C4-2B (cell line): Measurements from ENCODE around the gene LIAS.

ENCODE experiments used
- H3K27ac ChIP-seq: fragments of 450-650 bp; 2 replicates; pipeline ENCODE4 v1.5.1; 2017
- CTCF ChIP-seq: fragments of 450-650 bp; conservative IDR thresholded peaks from 2 replicates; pipeline ENCODE4 v1.5.1; 2017; ENCODE audit warnings: mild to moderate bottlenecking
- ZFX ChIP-seq: fragments of 450-650 bp; IDR thresholded peaks from 2 replicates; pipeline ENCODE4 v1.6.1; 2017

Gene LIAS

GRCh38 chr4:39429476-39430334 lies 29.2 kb upstream of the LIAS start:
- no peak overlapping the region for H3K27ac ChIP-seq
- TF ChIP-seq ZFX (no peak), CTCF (no peak)

GRCh38 chr4:39433878-39434492 lies 24.9 kb upstream of the LIAS start:
- H3K27ac ChIP-seq = no peak overlapping the region
- TF ChIP-seq ZFX (no peak), CTCF (no peak)

- TF ChIP-seq CTCF (peak; percentile 37), ZFX (no peak)
- no peak overlapping the region for H3K27ac ChIP-seq
These were observed 22.9 kb upstream of the LIAS start for GRCh38 chr4:39435659-39436563.

GRCh38 chr4:39441593-39441992 lies 17.3 kb upstream of the LIAS start:
- TF ChIP-seq CTCF (no peak), ZFX (no peak)
- H3K27ac ChIP-seq = no peak overlapping the region

GRCh38 chr4:39442998-39443397 lies 15.9 kb upstream of the LIAS start:
- H3K27ac ChIP-seq = no peak overlapping the region
- TF ChIP-seq ZFX (no peak), CTCF (no peak)

- TF ChIP-seq CTCF = no peak
- peak; percentile 62; the same call in 1 of the 2 replicates for TF ChIP-seq ZFX
- H3K27ac ChIP-seq = peak overlapping the region; percentile 72
These were observed 12.4 kb upstream of the LIAS start for GRCh38 chr4:39446483-39446841.
